ENCODE measurements around the gene CCR4.

The CCR4 gene

DNA sequence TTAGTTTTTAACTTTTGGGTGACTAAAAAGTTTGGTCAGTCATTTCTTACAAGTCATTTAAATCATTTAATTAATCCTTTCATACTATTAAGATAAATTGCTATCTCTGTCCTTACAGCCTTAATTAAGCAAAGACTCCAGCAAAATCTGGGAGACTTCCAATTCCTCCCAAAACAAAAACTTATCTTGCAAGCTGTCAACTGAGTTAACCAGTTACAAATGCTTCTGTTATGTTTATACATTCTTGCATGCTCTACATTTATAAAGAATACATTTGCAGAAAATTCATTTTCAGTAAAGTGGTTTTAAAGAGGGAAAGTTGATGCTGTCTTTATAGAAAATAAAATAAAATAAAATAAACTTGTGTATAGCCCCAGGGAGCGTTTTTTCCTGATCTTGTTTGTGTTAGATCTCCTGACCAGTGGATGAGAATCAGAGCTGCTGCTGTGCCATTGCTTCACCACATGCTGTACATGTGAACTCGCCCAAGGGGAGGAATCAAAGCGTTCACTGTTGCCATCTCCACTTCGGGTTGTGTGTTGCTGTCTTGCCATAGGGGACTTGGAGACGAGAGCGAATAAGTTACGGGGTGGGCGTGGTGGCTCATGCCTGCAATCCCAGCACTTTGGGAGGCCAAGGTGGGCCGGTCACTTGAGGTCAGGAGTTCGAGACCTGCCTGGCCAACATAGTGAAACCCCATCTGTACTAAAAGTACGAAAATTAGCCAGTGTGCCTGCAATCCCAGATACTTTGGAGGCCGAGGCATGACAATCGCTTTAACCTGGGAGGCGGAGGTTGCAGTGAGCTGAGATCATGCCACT lies 5.5 kb downstream of the CCR4 start:
- Histone ChIP-seq H3K36me3 (ENCODE audit: control insufficient read depth in 2 of 2, insufficient read depth in 1 of 2, low read length in 2 of 2) (no peaks in the 10 kb centered on the region), H3K4me3 (ENCODE audit: low read depth, low read length) (no peak overlapping the region), H3K27ac (ENCODE audit: extremely low read depth, low read depth, low read length) (no peak overlapping the region), H3K4me1 (ENCODE audit: control insufficient read depth, insufficient read depth, low read length) (no peaks in the 10 kb centered on the region), H3K9me3 (ENCODE audit: control insufficient read depth, insufficient read depth, low read depth, low read length) (no peaks in the 10 kb centered on the region)
- POLR2A ChIA-PET: interaction anchor here (0.7 kb wide), 1 partner anchor 12 kb away, joined by 3 read pairs; no protein-coding TSS in a partner anchor
- CTCF ChIA-PET: interaction anchor here (0.6 kb wide), 1 partner anchor 111 kb away, joined by 3 read pairs; no protein-coding TSS in a partner anchor
- TF ChIP-seq, protein P1, sequence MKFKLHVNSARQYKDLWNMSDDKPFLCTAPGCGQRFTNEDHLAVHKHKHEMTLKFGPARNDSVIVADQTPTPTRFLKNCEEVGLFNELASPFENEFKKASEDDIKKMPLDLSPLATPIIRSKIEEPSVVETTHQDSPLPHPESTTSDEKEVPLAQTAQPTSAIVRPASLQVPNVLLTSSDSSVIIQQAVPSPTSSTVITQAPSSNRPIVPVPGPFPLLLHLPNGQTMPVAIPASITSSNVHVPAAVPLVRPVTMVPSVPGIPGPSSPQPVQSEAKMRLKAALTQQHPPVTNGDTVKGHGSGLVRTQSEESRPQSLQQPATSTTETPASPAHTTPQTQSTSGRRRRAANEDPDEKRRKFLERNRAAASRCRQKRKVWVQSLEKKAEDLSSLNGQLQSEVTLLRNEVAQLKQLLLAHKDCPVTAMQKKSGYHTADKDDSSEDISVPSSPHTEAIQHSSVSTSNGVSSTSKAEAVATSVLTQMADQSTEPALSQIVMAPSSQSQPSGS (tag by site-specific recombination; IDR thresholded peaks at IDR 0.05; ENCODE audit: low read depth): no peak
- TF ChIP-seq ZFP69B (tag by site-specific recombination; IDR thresholded peaks at IDR 0.05): no peak
- TF ChIP-seq, protein P2, sequence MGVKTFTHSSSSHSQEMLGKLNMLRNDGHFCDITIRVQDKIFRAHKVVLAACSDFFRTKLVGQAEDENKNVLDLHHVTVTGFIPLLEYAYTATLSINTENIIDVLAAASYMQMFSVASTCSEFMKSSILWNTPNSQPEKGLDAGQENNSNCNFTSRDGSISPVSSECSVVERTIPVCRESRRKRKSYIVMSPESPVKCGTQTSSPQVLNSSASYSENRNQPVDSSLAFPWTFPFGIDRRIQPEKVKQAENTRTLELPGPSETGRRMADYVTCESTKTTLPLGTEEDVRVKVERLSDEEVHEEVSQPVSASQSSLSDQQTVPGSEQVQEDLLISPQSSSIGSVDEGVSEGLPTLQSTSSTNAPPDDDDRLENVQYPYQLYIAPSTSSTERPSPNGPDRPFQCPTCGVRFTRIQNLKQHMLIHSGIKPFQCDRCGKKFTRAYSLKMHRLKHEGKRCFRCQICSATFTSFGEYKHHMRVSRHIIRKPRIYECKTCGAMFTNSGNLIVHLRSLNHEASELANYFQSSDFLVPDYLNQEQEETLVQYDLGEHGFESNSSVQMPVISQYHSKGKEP (tag by site-specific recombination; IDR thresholded peaks at IDR 0.05): no peak
- TF ChIP-seq SP7 (tag by site-specific recombination; IDR thresholded peaks at IDR 0.05): no peak
- TF ChIP-seq ZNF600 (tag by site-specific recombination; IDR thresholded peaks at IDR 0.05): no peak
- TF ChIP-seq ZNF19 (tag by site-specific recombination; IDR thresholded peaks at IDR 0.05; ENCODE audit: low read depth): no peak
- TF ChIP-seq ZNF654 (tag by site-specific recombination; IDR thresholded peaks at IDR 0.05; ENCODE audit: low read depth): no peak
- TF ChIP-seq ZBTB8A (tag by site-specific recombination; IDR thresholded peaks at IDR 0.05): no peak

DNA sequence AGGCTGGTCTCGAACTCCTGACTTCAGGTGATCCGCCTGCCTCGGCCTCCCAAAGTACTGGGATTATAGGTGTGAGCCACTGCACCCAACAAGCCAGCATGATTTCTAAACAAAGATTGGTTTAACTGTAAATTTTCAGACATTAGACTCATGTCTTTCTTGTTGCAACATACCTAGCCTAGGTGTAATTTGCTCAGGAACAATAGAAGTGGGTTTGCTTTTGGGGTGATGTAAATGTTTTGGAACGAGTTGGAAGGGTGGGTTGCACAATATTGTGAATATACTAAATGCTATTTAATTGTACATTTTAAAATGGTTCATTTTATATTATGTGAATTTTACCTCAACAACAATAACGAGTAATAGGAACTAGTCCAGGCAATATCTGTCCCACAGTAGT lies 7.1 kb downstream of the CCR4 start:
- TF ChIP-seq, protein P3, sequence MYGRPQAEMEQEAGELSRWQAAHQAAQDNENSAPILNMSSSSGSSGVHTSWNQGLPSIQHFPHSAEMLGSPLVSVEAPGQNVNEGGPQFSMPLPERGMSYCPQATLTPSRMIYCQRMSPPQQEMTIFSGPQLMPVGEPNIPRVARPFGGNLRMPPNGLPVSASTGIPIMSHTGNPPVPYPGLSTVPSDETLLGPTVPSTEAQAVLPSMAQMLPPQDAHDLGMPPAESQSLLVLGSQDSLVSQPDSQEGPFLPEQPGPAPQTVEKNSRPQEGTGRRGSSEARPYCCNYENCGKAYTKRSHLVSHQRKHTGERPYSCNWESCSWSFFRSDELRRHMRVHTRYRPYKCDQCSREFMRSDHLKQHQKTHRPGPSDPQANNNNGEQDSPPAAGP (tag by site-specific recombination; IDR thresholded peaks at IDR 0.05): no peak
- TF ChIP-seq ZNF544 (tag by site-specific recombination; IDR thresholded peaks at IDR 0.05): no peak
- TF ChIP-seq, protein P4, sequence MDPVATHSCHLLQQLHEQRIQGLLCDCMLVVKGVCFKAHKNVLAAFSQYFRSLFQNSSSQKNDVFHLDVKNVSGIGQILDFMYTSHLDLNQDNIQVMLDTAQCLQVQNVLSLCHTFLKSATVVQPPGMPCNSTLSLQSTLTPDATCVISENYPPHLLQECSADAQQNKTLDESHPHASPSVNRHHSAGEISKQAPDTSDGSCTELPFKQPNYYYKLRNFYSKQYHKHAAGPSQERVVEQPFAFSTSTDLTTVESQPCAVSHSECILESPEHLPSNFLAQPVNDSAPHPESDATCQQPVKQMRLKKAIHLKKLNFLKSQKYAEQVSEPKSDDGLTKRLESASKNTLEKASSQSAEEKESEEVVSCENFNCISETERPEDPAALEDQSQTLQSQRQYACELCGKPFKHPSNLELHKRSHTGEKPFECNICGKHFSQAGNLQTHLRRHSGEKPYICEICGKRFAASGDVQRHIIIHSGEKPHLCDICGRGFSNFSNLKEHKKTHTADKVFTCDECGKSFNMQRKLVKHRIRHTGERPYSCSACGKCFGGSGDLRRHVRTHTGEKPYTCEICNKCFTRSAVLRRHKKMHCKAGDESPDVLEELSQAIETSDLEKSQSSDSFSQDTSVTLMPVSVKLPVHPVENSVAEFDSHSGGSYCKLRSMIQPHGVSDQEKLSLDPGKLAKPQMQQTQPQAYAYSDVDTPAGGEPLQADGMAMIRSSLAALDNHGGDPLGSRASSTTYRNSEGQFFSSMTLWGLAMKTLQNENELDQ (tag by site-specific recombination; IDR thresholded peaks at IDR 0.05; ENCODE audit: low read depth): no peak
- no peak for TF ChIP-seq ZNF48 (tag by site-specific recombination; IDR thresholded peaks at IDR 0.05)
- TF ChIP-seq ZNF664 (tag by site-specific recombination; IDR thresholded peaks at IDR 0.05): no peak
- no peak for TF ChIP-seq ZNF610 (tag by site-specific recombination; IDR thresholded peaks at IDR 0.05; ENCODE audit: borderline replicate concordance)
- TF ChIP-seq KLF9 (tag by site-specific recombination; IDR thresholded peaks at IDR 0.05; ENCODE audit: low read depth): no peak
- TF ChIP-seq ZNF654 (tag by site-specific recombination; IDR thresholded peaks at IDR 0.05; ENCODE audit: low read depth): no peak
- no peak for TF ChIP-seq ZNF521 (tag by site-specific recombination; IDR thresholded peaks at IDR 0.05)
- no peak for TF ChIP-seq ZNF138 (tag by site-specific recombination; IDR thresholded peaks at IDR 0.05; ENCODE audit: borderline replicate concordance)
- Histone ChIP-seq H3K4me3 (ENCODE audit: low read depth, low read length) (no peak overlapping the region), H3K36me3 (ENCODE audit: control insufficient read depth in 2 of 2, insufficient read depth in 1 of 2, low read length in 2 of 2) (no peaks in the 10 kb centered on the region), H3K9me3 (ENCODE audit: control insufficient read depth, insufficient read depth, low read depth, low read length) (no peaks in the 10 kb centered on the region), H3K27ac (ENCODE audit: extremely low read depth, low read depth, low read length) (no peak overlapping the region), H3K4me1 (ENCODE audit: control insufficient read depth, insufficient read depth, low read length) (no peaks in the 10 kb centered on the region)
- ChIA-PET POLR2A (no interaction called here), CTCF (no interaction called here)
